Suprapubic skin (tissue), 4 donors: ENCODE measurements around the gene DPYSL3. TPM values are rescaled to one million over a fixed set of nuclear protein-coding genes. Genes with fewer than 3 reads are reported as not detected.

Experiments
- DNase-seq, 2 donors: peaks; one replicate each; pipeline ENCODE4 v3.0.0-alpha.2; 2019; ENCODE audit warnings: low spot score in 2 of 2
- H3K27ac ChIP-seq: fragments of 200-600 bp; sonication (generic); one replicate; pipeline ENCODE4 v1.5.1; 2019
- H3K27me3 ChIP-seq: fragments of 200-600 bp; sonication (generic); one replicate; pipeline ENCODE4 v1.5.1; 2019
- H3K36me3 ChIP-seq: fragments of 200-600 bp; sonication (generic); one replicate; pipeline ENCODE4 v1.5.1; 2019
- H3K4me1 ChIP-seq: fragments of 200-600 bp; sonication (generic); one replicate; pipeline ENCODE4 v1.5.1; 2019
- H3K4me3 ChIP-seq: fragments of 200-600 bp; sonication (generic); one replicate; pipeline ENCODE4 v1.5.1; 2019; ENCODE audit warnings: mild to moderate bottlenecking
- H3K9me3 ChIP-seq: fragments of 200-600 bp; sonication (generic); one replicate; pipeline ENCODE4 v1.5.1; 2019
- CTCF ChIP-seq, 2 donors: fragments of 200-600 bp in 1 of 2; fragments of 450-650 bp in 1 of 2; sonication (generic) in 1 of 2; IDR thresholded peaks; one replicate each; pipeline ENCODE4 v1.5.1; 2016 to 2019; ENCODE audit warnings: antibody characterized with exemption in 2 of 2, mild to moderate bottlenecking in 1 of 2, moderate library complexity in 1 of 2
- EP300 ChIP-seq: sonication (generic); formaldehyde crosslinking; IDR thresholded peaks from one replicate; pipeline ENCODE4 v1.6.1; 2017; ENCODE audit warnings: antibody characterized with exemption
- POLR2A ChIP-seq, 2 donors: fragments of 450-650 bp; IDR thresholded peaks; one replicate each; pipeline ENCODE4 v1.6.1; 2017; ENCODE audit warnings: antibody characterized with exemption in 2 of 2, mild to moderate bottlenecking in 2 of 2, moderate library complexity in 2 of 2
- POLR2AphosphoS5 ChIP-seq, 3 donors: sonication (generic); formaldehyde crosslinking; IDR thresholded peaks; one replicate each; pipeline ENCODE4 v1.6.1; 2017; ENCODE audit warnings: antibody characterized with exemption in 3 of 3
- WGBS: methylation state at CpG from one replicate; pipeline ENCODE4 v1.1.5; 2018; 5-methylcytosine and 5-hydroxymethylcytosine counted together
- total RNA-seq, 4 donors: library from RNA; depleted of rRNA; stranded (reverse); fragments of >200 nt; gene quantifications; one replicate each; pipeline ENCODE4 v1.1.0, GENCODE V29; 2016

DPYSL3 gene
- total RNA-seq, 4 donors from 2014 or later, result 12.0 to 22.2 (median 16.6) TPM

- WGBS, result 76% methylated on average over 8 of the region's 8 CpGs
- no peak for DNase-seq
Measured at GRCh38 chr5:147411359-147412319, 98.2 kb downstream of the DPYSL3 start.

GRCh38 chr5:147410496-147411358 is 99.1 kb downstream of the DPYSL3 start:
- Histone ChIP-seq H3K27ac (no peak overlapping the region), H3K27me3 (no peaks in the 10 kb centered on the region), H3K4me1 (peaks cover 3% of the 10 kb centered on the region), H3K36me3 (peaks cover 26% of the 10 kb centered on the region), H3K9me3 (no peaks in the 10 kb centered on the region), H3K4me3 (no peak overlapping the region)
- TF ChIP-seq POLR2AphosphoS5 (IDR thresholded peaks at IDR 0.05) (no peak), CTCF (IDR thresholded peaks at IDR 0.05) (no peak), POLR2A (IDR thresholded peaks at IDR 0.05) (no peak), EP300 (no peak)
- WGBS, result 67% methylated on average over 8 of the region's 8 CpGs
- no peak for DNase-seq

More at GRCh38 chr5:147411359-147412319, 98.2 kb downstream of the DPYSL3 start:
- H3K4me3 ChIP-seq, result no peak overlapping the region
- H3K27me3 ChIP-seq, result no peaks in the 10 kb centered on the region
- TF ChIP-seq POLR2A (IDR thresholded peaks at IDR 0.05) (no peak), POLR2AphosphoS5 (IDR thresholded peaks at IDR 0.05) (no peak), EP300 (no peak), CTCF (IDR thresholded peaks at IDR 0.05) (no peak)
- peaks cover 26% of the 10 kb centered on the region for H3K36me3 ChIP-seq
- H3K4me1 ChIP-seq, result peaks cover 6% of the 10 kb centered on the region
- no peaks in the 10 kb centered on the region for H3K9me3 ChIP-seq
- H3K27ac ChIP-seq, result no peak overlapping the region

GRCh38 chr5:147408980-147409379 is 100.9 kb downstream of the DPYSL3 start:
- H3K36me3 ChIP-seq, result peaks cover 24% of the 10 kb centered on the region
- DNase-seq, result no peak
- no peak for TF ChIP-seq CTCF (IDR thresholded peaks at IDR 0.05)
- no peak for TF ChIP-seq EP300
- TF ChIP-seq POLR2A (IDR thresholded peaks at IDR 0.05), result no peak
- no peak for TF ChIP-seq POLR2AphosphoS5 (IDR thresholded peaks at IDR 0.05)
- 96% methylated on average over 2 of the region's 2 CpGs for WGBS
- H3K9me3 ChIP-seq, result no peaks in the 10 kb centered on the region
- no peak overlapping the region for H3K27ac ChIP-seq
- H3K4me3 ChIP-seq, result no peak overlapping the region
- peaks cover 17% of the 10 kb centered on the region for H3K4me1 ChIP-seq
- no peaks in the 10 kb centered on the region for H3K27me3 ChIP-seq

GRCh38 chr5:147407094-147407681 is 102.7 kb downstream of the DPYSL3 start:
- Histone ChIP-seq H3K9me3 (no peaks in the 10 kb centered on the region), H3K27me3 (no peaks in the 10 kb centered on the region), H3K4me3 (no peak overlapping the region), H3K4me1 (peaks cover 20% of the 10 kb centered on the region), H3K36me3 (peaks cover 19% of the 10 kb centered on the region), H3K27ac (peak overlapping the region; percentile 58)
- 75% methylated on average over 8 of the region's 8 CpGs for WGBS
- no peak for DNase-seq
- TF ChIP-seq POLR2A (IDR thresholded peaks at IDR 0.05) (no peak), EP300 (no peak), POLR2AphosphoS5 (IDR thresholded peaks at IDR 0.05) (no peak), CTCF (IDR thresholded peaks at IDR 0.05) (no peak)
